Erythroblast (primary cell): Measurements from ENCODE around the gene FOXK1.

Experiments used
- GATA1 ChIP-seq: IDR thresholded peaks from 2 replicates; pipeline ENCODE4 v1.6.1; 2011; ENCODE audit warnings: low read depth, mild to moderate bottlenecking, control low read depth, low read length, moderate library complexity
- POLR2A ChIP-seq: IDR thresholded peaks from 2 replicates; pipeline ENCODE4 v1.6.1; 2011; ENCODE audit warnings: mild to moderate bottlenecking, low read length

- no peak for TF ChIP-seq POLR2A
- TF ChIP-seq GATA1 = no peak
Observed at GRCh38 chr7:4748231-4748681, 66.2 kb downstream of the FOXK1 start.
